BE2C (cell line): ENCODE data around the gene NME8.

ENCODE experiments used
- DNase-seq: peaks from one replicate; pipeline ENCODE4 v3.0.0-alpha.2; 2020
- H3K27me3 ChIP-seq: fragments of 250-450 bp; sonication (Bioruptor Pico); 2 replicates; pipeline ENCODE4 v1.5.1; 2020; ENCODE audit warnings: mild to moderate bottlenecking
- H3K36me3 ChIP-seq: fragments of 250-450 bp; sonication (Bioruptor Pico); 2 replicates; pipeline ENCODE4 v1.5.1; 2020; ENCODE audit warnings: mild to moderate bottlenecking
- H3K4me1 ChIP-seq: fragments of 250-450 bp; sonication (Bioruptor Pico); 2 replicates; pipeline ENCODE4 v1.5.1; 2020
- H3K4me3 ChIP-seq: 2 replicates; pipeline ENCODE4 v1.5.1; 2011; ENCODE audit warnings: low read depth, low read length
- H3K9me3 ChIP-seq: fragments of 250-450 bp; sonication (Bioruptor Pico); 2 replicates; pipeline ENCODE4 v1.5.1; 2020
- CTCF ChIP-seq: IDR thresholded peaks from 2 replicates; pipeline ENCODE4 v1.5.1; 2012; ENCODE audit warnings: mild to moderate bottlenecking, low read depth, low read length

Gene NME8

DNA sequence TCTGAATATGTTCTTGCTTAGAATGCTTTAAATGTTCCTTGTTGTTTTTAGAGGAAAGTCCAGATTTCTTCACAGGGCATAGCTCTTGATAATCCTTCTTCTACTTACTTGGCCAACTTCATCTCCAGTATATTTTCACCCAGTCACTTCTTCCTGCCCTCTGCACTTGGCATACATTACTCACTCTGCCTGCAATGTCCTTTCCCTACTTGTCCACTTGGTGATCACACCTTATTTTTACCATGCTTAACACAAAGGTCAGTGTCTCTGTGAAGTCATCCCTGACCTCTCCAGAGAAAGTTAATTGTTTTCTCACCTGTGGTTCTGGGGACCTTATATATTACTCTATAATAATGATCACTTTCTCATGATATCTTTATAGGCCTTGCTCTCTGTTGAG lies 45.0 kb downstream of the NME8 start:
- no peaks in the 10 kb centered on the region for H3K27me3 ChIP-seq
- H3K4me1 ChIP-seq: no peaks in the 10 kb centered on the region
- no peaks in the 10 kb centered on the region for H3K36me3 ChIP-seq
- no peaks in the 10 kb centered on the region for H3K9me3 ChIP-seq
- TF ChIP-seq CTCF: no peak
- no peak overlapping the region for H3K4me3 ChIP-seq
- DNase-seq: no peak

DNA sequence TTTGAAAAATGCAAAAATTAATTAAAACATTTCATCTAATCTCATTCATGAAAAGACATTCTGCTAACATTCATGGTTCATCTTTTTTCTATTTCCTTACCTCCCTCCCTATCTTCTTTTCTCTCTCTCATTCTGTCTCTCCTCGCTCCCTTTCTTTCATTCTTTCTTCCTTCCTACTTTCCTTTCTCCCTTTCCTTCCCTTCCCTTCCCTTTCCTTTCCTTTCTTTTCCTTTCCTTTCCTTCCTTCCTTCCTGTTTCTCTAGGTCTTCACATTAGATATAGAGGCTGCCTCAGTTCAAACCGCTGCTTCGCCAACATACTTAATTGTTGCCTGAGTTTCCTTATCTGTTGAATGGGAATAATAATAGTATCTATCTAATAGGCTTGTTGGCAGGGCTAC lies 46.3 kb downstream of the NME8 start:
- Histone ChIP-seq H3K9me3 (no peaks in the 10 kb centered on the region), H3K4me3 (no peak overlapping the region), H3K27me3 (no peaks in the 10 kb centered on the region), H3K4me1 (no peaks in the 10 kb centered on the region), H3K36me3 (no peaks in the 10 kb centered on the region)
- DNase-seq: no peak
- no peak for TF ChIP-seq CTCF

GRCh38 chr7:37899712-37900247 lies 51.4 kb downstream of the NME8 start:
- Histone ChIP-seq H3K4me1 (no peaks in the 10 kb centered on the region), H3K27me3 (no peaks in the 10 kb centered on the region), H3K9me3 (no peaks in the 10 kb centered on the region), H3K4me3 (no peak overlapping the region), H3K36me3 (no peaks in the 10 kb centered on the region)
- DNase-seq: no peak
- TF ChIP-seq CTCF: no peak

- H3K4me3 ChIP-seq: no peak overlapping the region
- no peaks in the 10 kb centered on the region for H3K4me1 ChIP-seq
- no peaks in the 10 kb centered on the region for H3K27me3 ChIP-seq
- H3K9me3 ChIP-seq: no peaks in the 10 kb centered on the region
- DNase-seq: no peak
- H3K36me3 ChIP-seq: no peaks in the 10 kb centered on the region
- peak; percentile 60 for TF ChIP-seq CTCF
Observed at GRCh38 chr7:37901236-37901827, 52.9 kb downstream of the NME8 start.

- no peaks in the 10 kb centered on the region for H3K9me3 ChIP-seq
- DNase-seq: no peak
- no peaks in the 10 kb centered on the region for H3K4me1 ChIP-seq
- no peaks in the 10 kb centered on the region for H3K36me3 ChIP-seq
- no peak overlapping the region for H3K4me3 ChIP-seq
- no peak for TF ChIP-seq CTCF
- no peaks in the 10 kb centered on the region for H3K27me3 ChIP-seq
Observed at GRCh38 chr7:37901890-37902524, 53.6 kb downstream of the NME8 start.

DNA sequence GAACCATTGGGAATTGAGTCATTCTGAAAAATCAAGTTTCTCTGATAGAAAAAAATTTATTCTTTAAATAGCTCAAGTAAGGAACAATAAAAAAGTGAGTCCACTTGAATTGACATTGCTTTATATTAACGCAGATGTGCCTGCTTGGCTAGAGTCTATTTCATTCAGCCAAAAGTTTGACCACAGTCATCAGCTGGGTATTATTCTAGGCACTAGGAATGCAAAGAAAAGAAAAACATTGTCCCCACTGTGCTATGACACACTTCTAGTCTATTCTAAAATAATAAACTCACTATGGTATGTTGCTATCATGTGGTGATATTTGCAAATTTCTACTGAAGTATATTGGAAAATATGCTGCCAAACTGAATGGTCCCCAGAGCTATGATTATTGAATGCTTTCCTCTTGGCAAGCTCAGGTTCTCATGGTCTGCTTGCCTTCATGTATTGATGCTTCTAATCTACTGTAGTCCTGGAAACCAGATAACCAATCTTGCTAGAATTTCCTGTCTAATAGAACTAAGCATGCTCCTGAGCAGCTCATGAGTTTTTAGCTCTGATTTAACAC lies 59.9 kb downstream of the NME8 start:
- Histone ChIP-seq H3K27me3 (no peaks in the 10 kb centered on the region), H3K4me3 (no peak overlapping the region), H3K36me3 (no peaks in the 10 kb centered on the region), H3K4me1 (no peaks in the 10 kb centered on the region), H3K9me3 (no peaks in the 10 kb centered on the region)
- TF ChIP-seq CTCF: no peak
- DNase-seq: no peak
